Activated CD4-positive, alpha-beta T cell treated with anti-CD3 and anti-CD28 coated beads, Interleukin-2, Interleukin-6, amounts not matched to agents 100 ng/mL and 50 ng/mL, durations not matched to agents 16 hours and 8 hours (primary cell): Measurements from ENCODE around the gene PPP2R2C.

Source experiments
- DNase-seq: peaks from one replicate; pipeline ENCODE4 v3.0.0-alpha.2; 2020

PPP2R2C gene

GRCh38 chr4:6278801-6279197, 193.6 kb downstream of the PPP2R2C start:
- DNase-seq = peak; percentile 52

- no peak for DNase-seq
These were observed 194.2 kb downstream of the PPP2R2C start for GRCh38 chr4:6277935-6278800.

DNA sequence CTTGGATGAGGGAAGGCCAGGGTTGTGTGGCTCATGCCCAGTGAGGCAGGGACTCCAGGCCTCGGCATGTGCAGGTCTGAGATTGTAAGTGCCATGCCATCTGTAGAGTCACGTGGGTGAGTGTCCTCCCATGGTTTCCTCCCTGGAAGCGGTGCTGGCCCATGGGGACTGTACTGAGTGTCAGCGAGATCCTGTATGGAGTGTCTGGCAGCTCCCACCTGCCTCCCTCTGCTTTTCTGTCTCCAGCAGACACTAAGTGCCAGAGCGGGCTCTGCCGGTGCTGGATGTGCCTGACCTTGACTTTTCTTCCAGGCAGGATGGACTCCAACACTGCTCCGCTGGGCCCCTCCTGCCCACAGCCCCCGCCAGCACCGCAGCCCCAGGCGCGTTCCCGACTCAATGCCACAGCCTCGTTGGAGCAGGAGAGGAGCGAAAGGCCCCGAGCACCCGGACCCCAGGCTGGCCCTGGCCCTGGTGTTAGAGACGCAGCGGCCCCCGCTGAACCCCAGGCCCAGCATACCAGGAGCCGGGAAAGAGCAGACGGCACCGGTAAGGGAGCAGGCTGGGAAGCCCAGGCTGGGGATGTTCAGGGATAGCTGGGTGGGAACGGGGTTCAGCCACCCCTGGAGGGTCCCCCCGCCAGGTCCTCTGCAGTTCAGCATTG, 195.1 kb downstream of the PPP2R2C start:
- no peak for DNase-seq

- DNase-seq = no peak
These were observed 196.3 kb downstream of the PPP2R2C start for GRCh38 chr4:6275898-6276806.

GRCh38 chr4:6275351-6275750, 197.1 kb downstream of the PPP2R2C start:
- no peak for DNase-seq

DNA sequence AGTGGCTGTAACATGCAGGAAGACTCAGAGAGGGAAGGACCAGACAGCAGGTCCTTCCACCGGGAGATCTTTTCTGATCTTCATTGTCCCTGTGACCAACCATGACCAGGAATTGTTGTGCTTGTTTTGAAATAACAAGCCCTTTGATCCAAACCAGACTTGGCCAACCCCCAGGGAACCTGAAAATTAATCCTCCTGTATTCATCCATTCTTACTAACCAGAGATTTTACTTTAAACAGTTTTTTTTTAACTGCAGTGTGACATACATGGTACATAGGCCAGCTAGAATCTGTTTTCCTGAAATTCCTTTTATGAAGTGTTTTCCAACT, 198.8 kb downstream of the PPP2R2C start:
- no peak for DNase-seq

GRCh38 chr4:6272863-6273660, 199.4 kb downstream of the PPP2R2C start:
- no peak for DNase-seq

- DNase-seq = no peak
These were observed 200.5 kb downstream of the PPP2R2C start for GRCh38 chr4:6271701-6272465.

DNA sequence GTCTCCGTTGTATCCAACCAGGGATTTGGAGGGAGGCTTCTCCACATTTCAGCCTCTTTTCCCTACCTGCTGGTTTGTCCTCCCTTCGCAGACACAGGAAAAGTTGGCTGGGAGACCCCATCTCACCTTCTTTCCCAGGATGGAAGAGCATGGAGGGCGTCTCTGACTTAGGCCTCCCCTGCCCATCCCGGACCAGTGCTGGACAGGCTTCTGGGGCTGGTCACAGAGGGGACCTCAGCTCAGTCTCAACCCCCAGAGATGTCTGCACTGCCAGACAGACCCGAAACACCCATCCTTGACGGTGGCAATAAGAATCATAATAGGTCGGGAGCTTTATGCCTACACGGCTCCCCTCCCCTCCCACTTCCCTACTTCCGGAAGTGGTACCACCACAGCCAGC, 201.2 kb downstream of the PPP2R2C start:
- no peak for DNase-seq

- DNase-seq = no peak
These were observed 201.7 kb downstream of the PPP2R2C start for GRCh38 chr4:6270636-6271121.
